ENCODE data around the gene INPP4A. TPM values are rescaled to one million over a fixed set of nuclear protein-coding genes. Genes with fewer than 3 reads are reported as not detected.

INPP4A gene
- total RNA-seq, 2 donors from 2014 or later: 65.0 to 150 TPM

GRCh38 chr2:98517636-98518035 lies 73.0 kb downstream of the INPP4A start:
- no peak for DNase-seq (ENCODE audit: low spot score)
- Mint-ChIP-seq H3K9me3 (no peaks in the 10 kb centered on the region), H3K27ac (peak overlapping the region; percentile 44 to 89), H3K27me3 (no peaks in the 10 kb centered on the region), H3K4me3 (no peak overlapping the region), H3K4me1 (ENCODE audit: low read depth in 2 of 2) (peaks cover 55 to 56% of the 10 kb centered on the region in 2 donors), H3K36me3 (peaks cover 3% of the 10 kb centered on the region)
- ATAC-seq: no peak

GRCh38 chr2:98518101-98518500 lies 73.4 kb downstream of the INPP4A start:
- Mint-ChIP-seq H3K9me3 (no peaks in the 10 kb centered on the region), H3K4me3 (no peak overlapping the region), H3K27ac (peak overlapping the region; percentile 44 to 89), H3K27me3 (no peaks in the 10 kb centered on the region), H3K36me3 (peaks cover 6% of the 10 kb centered on the region), H3K4me1 (ENCODE audit: low read depth in 2 of 2) (peaks cover 54 to 56% of the 10 kb centered on the region in 2 donors)
- DNase-seq (ENCODE audit: low spot score) (peak; percentile 72), ATAC-seq (peak; percentile 73 to 81)

- peaks cover 6% of the 10 kb centered on the region for H3K36me3 Mint-ChIP-seq
- peak overlapping the region; percentile 44 to 89 for H3K27ac Mint-ChIP-seq
- no peak overlapping the region for H3K4me3 Mint-ChIP-seq
- DNase-seq (ENCODE audit: low spot score) (no peak), ATAC-seq (no peak)
- H3K9me3 Mint-ChIP-seq: no peaks in the 10 kb centered on the region
- H3K27me3 Mint-ChIP-seq: no peaks in the 10 kb centered on the region
- H3K4me1 Mint-ChIP-seq (ENCODE audit: low read depth in 2 of 2): peaks cover 43 to 45% of the 10 kb centered on the region in 2 donors
Measured at GRCh38 chr2:98519156-98519555, 74.5 kb downstream of the INPP4A start.

GRCh38 chr2:98519851-98520250 lies 75.2 kb downstream of the INPP4A start:
- Mint-ChIP-seq H3K4me1 (ENCODE audit: low read depth in 2 of 2) (peaks cover 42 to 43% of the 10 kb centered on the region in 2 donors), H3K9me3 (no peaks in the 10 kb centered on the region), H3K27ac (no peak overlapping the region), H3K27me3 (no peaks in the 10 kb centered on the region), H3K36me3 (peaks cover 6% of the 10 kb centered on the region), H3K4me3 (no peak overlapping the region)
- no peak for ATAC-seq
- DNase-seq (ENCODE audit: low spot score): no peak

GRCh38 chr2:98520806-98521205 lies 76.1 kb downstream of the INPP4A start:
- no peak for ATAC-seq
- no peaks in the 10 kb centered on the region for H3K9me3 Mint-ChIP-seq
- peak overlapping the region in 1 of 2 donors; percentile 68 for H3K27ac Mint-ChIP-seq
- no peaks in the 10 kb centered on the region for H3K27me3 Mint-ChIP-seq
- H3K4me3 Mint-ChIP-seq: no peak overlapping the region
- H3K36me3 Mint-ChIP-seq: peaks cover 11% of the 10 kb centered on the region
- peaks cover 40% of the 10 kb centered on the region in 2 donors for H3K4me1 Mint-ChIP-seq (ENCODE audit: low read depth in 2 of 2)
- no peak for DNase-seq (ENCODE audit: low spot score)

GRCh38 chr2:98521266-98521665 lies 76.6 kb downstream of the INPP4A start:
- Mint-ChIP-seq H3K27me3 (no peaks in the 10 kb centered on the region), H3K4me3 (no peak overlapping the region), H3K4me1 (ENCODE audit: low read depth in 2 of 2) (peaks cover 36 to 37% of the 10 kb centered on the region in 2 donors), H3K36me3 (peaks cover 11% of the 10 kb centered on the region), H3K27ac (peak overlapping the region in 1 of 2 donors; percentile 68), H3K9me3 (no peaks in the 10 kb centered on the region)
- no peak for DNase-seq (ENCODE audit: low spot score)
- no peak for ATAC-seq

- Mint-ChIP-seq H3K36me3 (peaks cover 11% of the 10 kb centered on the region), H3K27me3 (no peaks in the 10 kb centered on the region), H3K9me3 (no peaks in the 10 kb centered on the region), H3K4me1 (ENCODE audit: low read depth in 2 of 2) (peaks cover 21 to 23% of the 10 kb centered on the region in 2 donors), H3K4me3 (no peak overlapping the region), H3K27ac (peak overlapping the region; percentile 17 to 80)
- ATAC-seq (no peak), DNase-seq (ENCODE audit: low spot score) (no peak)
Measured at GRCh38 chr2:98522854-98523253, 78.2 kb downstream of the INPP4A start.

GRCh38 chr2:98524168-98524567 lies 79.5 kb downstream of the INPP4A start:
- DNase-seq (ENCODE audit: low spot score): no peak
- Mint-ChIP-seq H3K36me3 (peaks cover 11% of the 10 kb centered on the region), H3K27me3 (no peaks in the 10 kb centered on the region), H3K27ac (no peak overlapping the region), H3K9me3 (no peaks in the 10 kb centered on the region), H3K4me1 (ENCODE audit: low read depth in 2 of 2) (peaks cover 10 to 16% of the 10 kb centered on the region in 2 donors), H3K4me3 (no peak overlapping the region)
- no peak for ATAC-seq

- ATAC-seq: no peak
- DNase-seq (ENCODE audit: low spot score): no peak
- no peaks in the 10 kb centered on the region for H3K27me3 Mint-ChIP-seq
- peaks cover 7 to 12% of the 10 kb centered on the region in 2 donors for H3K4me1 Mint-ChIP-seq (ENCODE audit: low read depth in 2 of 2)
- H3K36me3 Mint-ChIP-seq: peaks cover 7% of the 10 kb centered on the region
- no peaks in the 10 kb centered on the region for H3K9me3 Mint-ChIP-seq
- H3K4me3 Mint-ChIP-seq: no peak overlapping the region
- H3K27ac Mint-ChIP-seq: peak overlapping the region; percentile 1 to 48
Measured at GRCh38 chr2:98528349-98528748, 83.7 kb downstream of the INPP4A start.

GRCh38 chr2:98530114-98530513 lies 85.5 kb downstream of the INPP4A start:
- ATAC-seq (no peak), DNase-seq (ENCODE audit: low spot score) (no peak)
- Mint-ChIP-seq H3K36me3 (peaks cover 15% of the 10 kb centered on the region), H3K9me3 (no peaks in the 10 kb centered on the region), H3K27ac (peak overlapping the region; percentile 7 to 54), H3K4me3 (no peak overlapping the region), H3K27me3 (no peaks in the 10 kb centered on the region), H3K4me1 (ENCODE audit: low read depth in 2 of 2) (peaks cover 10 to 15% of the 10 kb centered on the region in 2 donors)

GRCh38 chr2:98532756-98533155 lies 88.1 kb downstream of the INPP4A start:
- no peak for ATAC-seq
- Mint-ChIP-seq H3K27me3 (no peaks in the 10 kb centered on the region), H3K27ac (no peak overlapping the region), H3K9me3 (no peaks in the 10 kb centered on the region), H3K4me3 (no peak overlapping the region), H3K36me3 (peaks cover 22% of the 10 kb centered on the region), H3K4me1 (ENCODE audit: low read depth in 2 of 2) (peaks cover 5 to 12% of the 10 kb centered on the region in 2 donors)
- no peak for DNase-seq (ENCODE audit: low spot score)

- no peak for ATAC-seq
- H3K9me3 Mint-ChIP-seq: no peaks in the 10 kb centered on the region
- no peak overlapping the region for H3K4me3 Mint-ChIP-seq
- H3K27me3 Mint-ChIP-seq: no peaks in the 10 kb centered on the region
- no peak for DNase-seq (ENCODE audit: low spot score)
- H3K4me1 Mint-ChIP-seq (ENCODE audit: low read depth in 2 of 2): peaks cover 7 to 11% of the 10 kb centered on the region in 2 donors
- peak overlapping the region in 1 of 2 donors; percentile 36 for H3K27ac Mint-ChIP-seq
- H3K36me3 Mint-ChIP-seq: peaks cover 26% of the 10 kb centered on the region
Measured at GRCh38 chr2:98533547-98533946, 88.9 kb downstream of the INPP4A start.

- ATAC-seq: no peak
- no peaks in the 10 kb centered on the region for H3K9me3 Mint-ChIP-seq
- DNase-seq (ENCODE audit: low spot score): no peak
- peaks cover 29% of the 10 kb centered on the region for H3K36me3 Mint-ChIP-seq
- peaks cover 7 to 11% of the 10 kb centered on the region in 2 donors for H3K4me1 Mint-ChIP-seq (ENCODE audit: low read depth in 2 of 2)
- peak overlapping the region in 1 of 2 donors; percentile 8 for H3K27ac Mint-ChIP-seq
- H3K4me3 Mint-ChIP-seq: no peak overlapping the region
- no peaks in the 10 kb centered on the region for H3K27me3 Mint-ChIP-seq
Measured at GRCh38 chr2:98534761-98535160, 90.1 kb downstream of the INPP4A start.

- Mint-ChIP-seq H3K9me3 (no peaks in the 10 kb centered on the region), H3K4me1 (ENCODE audit: low read depth in 2 of 2) (peaks cover 12 to 17% of the 10 kb centered on the region in 2 donors), H3K36me3 (peaks cover 38% of the 10 kb centered on the region), H3K27me3 (no peaks in the 10 kb centered on the region), H3K27ac (peak overlapping the region; percentile 48 to 70), H3K4me3 (no peak overlapping the region)
- ATAC-seq (no peak), DNase-seq (ENCODE audit: low spot score) (no peak)
Measured at GRCh38 chr2:98535971-98536677, 91.5 kb downstream of the INPP4A start.

Measured in natural killer cell treated with Interleukin-12 subunit alpha and Interleukin-12 subunit beta and Interleukin-15 and Interleukin-18, amount 100 ng/mL, for 72 hours (primary cell).